ENCODE results near the gene KRT37. TPM values are rescaled to one million over a fixed set of nuclear protein-coding genes. Genes with fewer than 3 reads are reported as not detected.
"Not testable (repeated sequence)": the region's sequence is repeated elsewhere in the genome, so short reads cannot be mapped to it uniquely, and the experiment has no call there.

The KRT37 gene
- total and polyA plus RNA-seq, 3 donors from 2014 or later = not detected

DNA sequence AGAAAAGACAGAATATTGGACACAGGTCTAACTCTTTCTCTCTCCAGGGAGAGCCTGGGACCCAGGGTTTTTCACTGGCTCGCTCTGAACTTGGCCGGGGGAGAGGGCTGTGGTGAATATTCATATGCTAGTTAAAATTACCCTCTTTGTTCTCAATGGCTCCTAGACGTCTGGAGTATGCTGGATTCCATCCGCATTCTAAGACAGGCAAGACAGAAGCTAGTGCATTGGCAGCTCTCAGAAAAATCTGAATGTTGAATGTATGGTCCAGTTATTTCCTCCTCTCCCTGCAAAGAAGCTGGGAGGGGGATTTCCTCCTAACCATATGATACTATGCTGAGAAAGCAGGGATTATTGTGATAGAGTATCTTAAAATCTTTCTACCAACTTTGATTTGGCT lies 36.7 kb downstream of the KRT37 start:
- no peak for DNase-seq
- Histone ChIP-seq H3K4me1 (no peaks in the 10 kb centered on the region), H3K27me3 (no peaks in the 10 kb centered on the region), H3K27ac (no peak overlapping the region), H3K9me3 (no peaks in the 10 kb centered on the region), H3K4me3 (no peak overlapping the region), H3K36me3 (ENCODE audit: low read depth, missing control alignments) (no peaks in the 10 kb centered on the region)
- WGBS, 2 donors = 76 to 83% methylated on average over 4 of the region's 4 CpGs
- intact Hi-C loops (cut with DNase I; ENCODE audit: low total_unique reads) = no loop called here
- TF ChIP-seq, protein P1, sequence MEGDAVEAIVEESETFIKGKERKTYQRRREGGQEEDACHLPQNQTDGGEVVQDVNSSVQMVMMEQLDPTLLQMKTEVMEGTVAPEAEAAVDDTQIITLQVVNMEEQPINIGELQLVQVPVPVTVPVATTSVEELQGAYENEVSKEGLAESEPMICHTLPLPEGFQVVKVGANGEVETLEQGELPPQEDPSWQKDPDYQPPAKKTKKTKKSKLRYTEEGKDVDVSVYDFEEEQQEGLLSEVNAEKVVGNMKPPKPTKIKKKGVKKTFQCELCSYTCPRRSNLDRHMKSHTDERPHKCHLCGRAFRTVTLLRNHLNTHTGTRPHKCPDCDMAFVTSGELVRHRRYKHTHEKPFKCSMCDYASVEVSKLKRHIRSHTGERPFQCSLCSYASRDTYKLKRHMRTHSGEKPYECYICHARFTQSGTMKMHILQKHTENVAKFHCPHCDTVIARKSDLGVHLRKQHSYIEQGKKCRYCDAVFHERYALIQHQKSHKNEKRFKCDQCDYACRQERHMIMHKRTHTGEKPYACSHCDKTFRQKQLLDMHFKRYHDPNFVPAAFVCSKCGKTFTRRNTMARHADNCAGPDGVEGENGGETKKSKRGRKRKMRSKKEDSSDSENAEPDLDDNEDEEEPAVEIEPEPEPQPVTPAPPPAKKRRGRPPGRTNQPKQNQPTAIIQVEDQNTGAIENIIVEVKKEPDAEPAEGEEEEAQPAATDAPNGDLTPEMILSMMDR (IDR thresholded peaks at IDR 0.05) = no peak
- TF ChIP-seq POLR2A (IDR thresholded peaks at IDR 0.05) = no peak

DNA sequence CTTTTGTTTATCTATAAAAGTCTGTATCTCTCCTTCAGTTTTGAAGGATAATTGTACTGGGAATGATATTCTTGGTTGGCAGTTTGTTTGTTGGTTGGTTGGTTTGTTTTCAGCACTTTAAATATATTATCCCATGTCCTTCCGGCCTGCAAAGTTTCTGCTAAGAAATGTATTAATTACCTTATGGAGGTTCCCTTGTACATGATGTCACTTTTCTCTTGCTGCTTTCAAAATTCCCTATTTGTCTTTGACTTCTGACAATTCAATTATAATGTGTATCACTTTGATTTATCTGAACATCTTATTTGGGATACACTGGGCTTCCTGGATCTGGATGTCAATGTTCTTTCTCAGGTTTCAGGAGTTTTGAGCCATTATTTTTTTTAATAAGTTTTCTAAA lies 38.2 kb downstream of the KRT37 start:
- Histone ChIP-seq H3K4me1 (no peaks in the 10 kb centered on the region), H3K4me3 (no peak overlapping the region), H3K36me3 (ENCODE audit: low read depth, missing control alignments) (no peaks in the 10 kb centered on the region), H3K9me3 (no peaks in the 10 kb centered on the region), H3K27me3 (no peaks in the 10 kb centered on the region), H3K27ac (no peak overlapping the region)
- WGBS, 2 donors = 96 to 98% methylated on average over 1 of the region's 1 CpG
- intact Hi-C loops (cut with DNase I; ENCODE audit: low total_unique reads) = no loop called here
- no peak for DNase-seq
- no peak for TF ChIP-seq POLR2A (IDR thresholded peaks at IDR 0.05)
- TF ChIP-seq, protein P1 (IDR thresholded peaks at IDR 0.05) = no peak

DNA sequence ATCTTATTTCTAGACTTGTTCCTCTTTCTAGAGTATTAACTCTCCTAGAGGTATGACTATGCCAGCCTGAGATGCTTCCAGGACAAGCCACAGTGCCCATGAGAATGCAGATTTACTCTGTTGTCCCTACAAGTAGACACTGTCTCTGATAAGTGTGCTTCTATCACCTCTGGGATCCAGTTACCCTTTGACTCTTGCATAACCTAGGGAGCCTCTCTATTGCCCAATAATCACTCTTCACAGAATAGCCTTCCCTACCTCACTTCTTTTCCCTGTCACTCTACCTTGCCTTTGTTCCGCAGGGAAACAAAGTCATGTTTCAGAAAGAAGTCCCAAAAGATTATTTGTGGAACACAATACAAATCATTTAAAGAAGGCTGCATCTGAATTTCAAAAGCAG lies 40.7 kb downstream of the KRT37 start:
- 97% methylated on average over 1 of the region's 1 CpG for WGBS, 2 donors
- H3K36me3 ChIP-seq (ENCODE audit: low read depth, missing control alignments) = no peaks in the 10 kb centered on the region
- H3K27ac ChIP-seq = no peak overlapping the region
- TF ChIP-seq, protein P1 (IDR thresholded peaks at IDR 0.05) = no peak
- TF ChIP-seq POLR2A (IDR thresholded peaks at IDR 0.05) = no peak
- H3K27me3 ChIP-seq = no peaks in the 10 kb centered on the region
- H3K4me1 ChIP-seq = no peaks in the 10 kb centered on the region
- intact Hi-C loops (cut with DNase I; ENCODE audit: low total_unique reads) = no loop called here
- H3K9me3 ChIP-seq = no peaks in the 10 kb centered on the region
- DNase-seq = no peak
- H3K4me3 ChIP-seq = no peak overlapping the region

DNA sequence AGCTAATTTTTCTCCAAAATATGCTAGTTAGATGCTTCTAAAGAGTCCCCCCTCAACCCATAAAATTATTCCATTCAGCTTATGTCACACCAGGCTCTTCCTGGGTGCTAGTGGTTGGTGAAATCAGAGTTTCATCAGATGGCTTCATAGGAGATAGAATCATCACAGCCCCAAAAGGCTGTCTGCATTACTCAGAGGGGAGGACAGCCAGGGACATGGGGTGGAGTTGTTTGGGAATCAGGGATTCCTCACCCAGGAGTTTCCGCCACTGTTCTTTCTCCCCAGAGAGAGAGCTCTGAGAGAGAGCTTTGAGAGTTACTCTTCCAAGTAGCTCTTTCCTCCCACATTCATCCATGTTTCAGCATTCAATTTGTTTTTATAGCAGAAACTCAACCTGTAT lies 42.0 kb downstream of the KRT37 start:
- WGBS, 2 donors = 67 to 76% methylated on average over 1 of the region's 1 CpG
- no peak overlapping the region for H3K27ac ChIP-seq

DNA sequence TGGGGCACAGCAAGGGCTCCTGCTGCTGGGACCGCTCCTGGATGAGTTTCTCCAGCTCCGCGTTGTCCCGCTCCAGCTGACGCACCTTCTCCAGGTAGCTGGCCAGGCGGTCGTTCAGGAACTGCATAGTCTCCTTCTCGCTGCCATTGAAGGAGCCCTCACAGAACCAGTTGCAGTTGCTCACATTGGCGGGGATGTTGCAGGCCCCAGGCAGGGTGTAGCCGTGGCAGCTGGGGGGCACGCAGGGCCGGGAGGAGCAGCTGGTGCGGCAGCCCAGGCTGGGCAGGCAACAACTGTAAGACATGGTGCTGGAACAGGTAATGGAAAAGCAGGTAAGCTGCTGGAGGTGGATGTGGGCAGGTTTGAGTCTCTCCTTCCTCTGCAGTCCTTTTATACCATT lies 42.4 kb downstream of the KRT37 start, which contains the start of gene KRT34:
TSS of gene KRT34 (minus strand) at position 364 of the 400 bp plus-strand sequence. CDS start at position 304, 60 bp downstream.
- H3K4me3 ChIP-seq; H3K27ac ChIP-seq; H3K27me3 ChIP-seq; H3K4me1 ChIP-seq; intact Hi-C loops (cut with DNase I; ENCODE audit: low total_unique reads); DNase-seq; H3K9me3 ChIP-seq; H3K36me3 ChIP-seq (ENCODE audit: low read depth, missing control alignments): not testable (repeated sequence)
- WGBS, 2 donors = 95 to 96% methylated on average over 8 to 13 of the region's 13 CpGs

More for the DNA sequence above, 42.0 kb downstream of the KRT37 start:
- Histone ChIP-seq H3K4me3 (no peak overlapping the region), H3K27me3 (no peaks in the 10 kb centered on the region), H3K36me3 (ENCODE audit: low read depth, missing control alignments) (no peaks in the 10 kb centered on the region), H3K9me3 (no peaks in the 10 kb centered on the region), H3K4me1 (no peaks in the 10 kb centered on the region)
- intact Hi-C loops (cut with DNase I; ENCODE audit: low total_unique reads) = no loop called here
- DNase-seq = no peak
- TF ChIP-seq, protein P1 (IDR thresholded peaks at IDR 0.05) = no peak
- no peak for TF ChIP-seq POLR2A (IDR thresholded peaks at IDR 0.05)

DNA sequence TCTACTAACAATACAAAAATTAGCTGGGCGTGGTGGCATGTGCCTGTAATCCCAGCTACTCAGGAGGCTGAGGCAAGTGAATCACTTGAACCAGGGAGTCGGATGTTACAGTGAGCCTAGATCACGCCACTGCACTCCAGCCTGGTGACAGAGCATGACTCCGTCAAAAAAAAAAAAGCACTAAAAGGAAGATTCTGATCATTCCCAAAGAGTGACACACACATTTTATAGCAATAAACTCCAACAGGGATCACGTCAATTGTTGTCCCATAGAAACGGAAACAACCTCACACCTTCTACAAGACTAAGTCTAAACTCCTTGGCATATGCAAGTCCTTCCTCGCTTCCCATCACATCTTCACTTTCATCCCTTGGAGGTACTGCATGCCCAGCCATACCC lies 44.3 kb downstream of the KRT37 start:
- H3K36me3 ChIP-seq (ENCODE audit: low read depth, missing control alignments); DNase-seq; intact Hi-C loops (cut with DNase I; ENCODE audit: low total_unique reads); H3K27me3 ChIP-seq; H3K9me3 ChIP-seq; H3K4me3 ChIP-seq; H3K4me1 ChIP-seq; H3K27ac ChIP-seq: not testable (repeated sequence)
- WGBS, 2 donors = 86 to 95% methylated on average over 7 of the region's 7 CpGs

Data from testis (tissue), 3 donors.